ENCODE measurements around the gene TIAM2.

GRCh38 chr6:155269765-155270164 is 274.6 kb downstream of the TIAM2 start:
- TF ChIP-seq CTCF (IDR thresholded peaks at IDR 0.05) (no peak), POLR2A (IDR thresholded peaks at IDR 0.05) (no peak)

Measured in uterus (tissue), 2 donors.